ENCODE measurements around the gene DCAF10.
A peak's percentile ranks its signal among the peaks of the same experiment; 100 is the strongest.
"Not testable (repeated sequence)": the region's sequence is repeated elsewhere in the genome, so short reads cannot be mapped to it uniquely, and the experiment has no call there.

Gene DCAF10

DNA sequence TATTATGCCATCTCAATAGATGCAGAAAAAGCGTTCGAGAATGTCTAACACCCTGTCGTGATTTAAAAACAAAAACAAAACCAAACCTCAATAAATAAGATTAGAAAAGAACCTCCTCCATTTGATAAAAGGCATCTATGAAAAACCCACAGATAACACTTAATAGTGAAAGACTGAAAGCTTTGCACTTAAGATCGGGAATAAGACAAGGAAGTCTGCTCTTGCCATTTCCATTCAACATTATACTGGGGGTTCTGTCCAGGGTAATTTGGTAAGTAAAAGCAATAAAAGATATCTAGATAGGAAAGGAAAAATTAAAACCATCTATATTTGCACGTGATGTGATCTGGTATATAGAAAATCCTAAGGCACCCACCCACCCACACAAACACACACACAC, 8.5 kb upstream of the DCAF10 start:
- no peak for DNase-seq

DNA sequence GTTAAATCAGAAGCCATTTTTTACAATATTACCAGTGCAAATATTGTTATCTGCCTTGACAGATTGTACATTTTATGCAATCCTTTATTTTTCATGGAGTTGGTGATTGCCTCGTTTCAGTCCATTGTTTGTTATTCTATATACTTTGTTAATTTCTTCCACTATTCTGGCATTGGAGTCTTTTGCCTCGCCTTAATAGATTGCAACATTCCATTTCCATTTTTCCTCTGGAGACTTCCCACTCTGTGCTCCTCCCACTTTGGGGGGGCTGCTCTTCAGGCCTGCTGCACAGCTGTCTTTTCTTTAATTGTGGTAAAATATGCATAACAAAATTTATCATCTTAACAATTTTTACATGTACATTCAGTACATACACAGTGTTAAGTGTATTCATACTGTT, 4.4 kb upstream of the DCAF10 start:
- DNase-seq = no peak

DNA sequence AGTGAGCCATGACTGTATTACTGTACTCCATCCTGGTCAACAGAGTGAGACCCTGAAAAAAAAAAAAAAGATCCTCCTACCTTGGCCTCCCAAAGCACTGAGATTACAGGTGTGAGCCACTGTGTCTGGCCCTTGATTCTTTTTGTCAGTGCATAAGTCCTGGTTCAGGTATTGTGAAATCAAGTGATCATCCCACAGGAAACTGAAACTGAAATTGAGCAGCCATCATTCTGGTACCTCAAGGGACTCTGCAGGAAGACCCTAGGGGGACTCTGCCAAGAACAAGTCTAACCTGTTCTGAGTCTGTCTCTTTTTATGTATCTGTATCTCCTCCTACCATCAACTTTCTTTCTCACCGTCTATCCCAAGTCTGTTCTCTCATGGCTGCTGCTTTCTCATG, 1.9 kb upstream of the DCAF10 start:
- no peak for DNase-seq

DNA sequence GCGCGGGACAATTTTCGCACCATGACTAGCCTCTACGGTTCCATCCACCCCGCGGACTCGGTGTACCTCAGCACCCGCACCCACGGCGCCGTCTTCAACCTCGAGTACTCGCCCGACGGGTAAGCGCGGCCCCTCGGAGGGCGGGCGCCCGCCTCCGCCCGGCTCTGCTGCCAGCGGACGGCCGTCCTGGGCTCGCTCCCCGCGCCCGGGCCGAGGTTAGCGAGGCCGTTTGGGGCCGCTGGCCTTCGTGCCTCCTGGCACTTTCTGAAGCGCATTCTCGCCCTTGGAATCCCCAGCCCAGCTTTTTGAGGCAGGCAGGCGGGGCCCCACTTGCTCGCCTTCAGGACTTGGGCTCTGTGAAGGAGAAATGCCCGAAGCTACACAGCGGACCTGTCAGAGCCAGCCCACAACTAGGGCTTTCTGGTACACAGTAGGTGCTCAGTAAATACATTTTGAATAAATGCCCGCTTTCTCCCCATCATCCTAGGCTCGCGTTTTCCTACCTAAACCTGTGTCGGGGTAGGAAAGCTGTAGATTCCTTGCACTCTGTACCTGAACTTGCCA, 772 bp downstream of the DCAF10 start:
- DNase-seq = no peak

DNA sequence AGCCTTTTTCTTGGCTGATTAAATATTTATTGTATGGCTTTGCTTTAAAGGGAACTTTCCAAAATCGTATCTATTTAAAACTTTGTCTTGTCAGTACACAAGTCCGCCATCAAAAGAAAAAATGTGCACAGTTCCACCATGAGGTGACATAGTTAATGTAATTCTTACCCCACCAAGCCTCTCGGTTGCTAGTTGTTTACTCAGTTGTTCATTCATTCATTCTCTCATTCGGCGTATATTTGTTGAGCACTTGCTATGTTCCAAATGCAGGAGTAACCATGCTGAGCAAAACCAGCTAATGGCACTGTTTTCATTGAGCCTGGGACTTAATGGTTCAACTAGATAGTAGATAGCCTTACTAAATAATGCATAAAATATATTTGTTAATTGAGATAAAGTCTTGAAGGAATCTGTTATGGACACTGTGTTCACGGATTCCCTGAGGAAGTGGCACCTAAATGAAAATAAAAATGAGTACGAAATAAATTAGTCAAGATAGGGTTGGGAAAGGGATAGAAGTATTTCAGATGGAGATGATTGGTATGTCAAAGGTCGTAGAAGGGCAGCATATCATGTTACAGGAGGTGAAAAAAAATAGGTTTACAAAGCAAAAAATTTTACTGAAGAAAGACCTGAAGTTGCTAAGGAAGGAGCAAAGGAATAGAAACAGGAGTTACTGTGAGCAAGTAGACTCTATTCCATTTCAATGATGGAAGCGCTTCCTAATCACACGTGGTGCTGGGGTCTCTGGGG, 1.5 kb downstream of the DCAF10 start:
- no peak for DNase-seq

DNA sequence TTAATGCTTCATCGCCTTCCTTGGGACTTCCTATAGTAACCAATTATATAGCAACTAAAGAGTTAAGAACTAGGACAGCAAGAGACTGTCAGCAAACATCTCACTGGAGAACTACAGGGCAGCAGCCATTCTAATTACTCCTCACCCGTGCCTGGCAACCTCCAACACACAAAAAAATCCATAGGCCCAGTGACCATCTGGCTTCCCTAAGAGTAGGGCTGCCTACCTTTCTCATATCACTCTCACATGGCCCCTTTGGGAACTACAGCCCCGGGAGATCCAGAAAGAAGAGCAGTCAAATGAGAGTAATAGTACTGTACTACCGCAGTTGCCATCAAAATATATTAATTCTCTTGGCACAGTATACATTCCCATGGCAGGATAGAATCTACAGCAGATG, 5.7 kb downstream of the DCAF10 start:
- DNase-seq = peak; percentile 81

DNA sequence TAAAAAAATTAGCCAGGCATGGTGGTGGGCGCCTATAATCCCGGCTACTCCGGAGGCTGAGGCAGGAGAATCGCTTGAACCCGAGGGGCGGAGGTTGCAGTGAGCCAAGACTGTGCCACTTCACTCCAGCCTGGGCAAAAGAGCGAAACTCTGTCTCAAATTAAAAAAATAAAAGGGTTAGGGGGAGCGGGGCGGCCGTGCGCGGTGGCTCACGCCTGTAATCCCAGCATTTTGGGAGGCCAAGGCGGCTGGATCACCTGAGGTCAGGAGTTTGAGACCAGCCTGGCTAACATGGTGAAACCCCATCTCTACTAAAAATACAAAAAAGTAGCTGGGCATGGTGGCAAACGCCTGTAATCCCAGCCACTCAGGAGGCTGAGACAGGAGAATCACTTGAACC, 9.1 kb downstream of the DCAF10 start:
- not testable (repeated sequence) for DNase-seq

DNA sequence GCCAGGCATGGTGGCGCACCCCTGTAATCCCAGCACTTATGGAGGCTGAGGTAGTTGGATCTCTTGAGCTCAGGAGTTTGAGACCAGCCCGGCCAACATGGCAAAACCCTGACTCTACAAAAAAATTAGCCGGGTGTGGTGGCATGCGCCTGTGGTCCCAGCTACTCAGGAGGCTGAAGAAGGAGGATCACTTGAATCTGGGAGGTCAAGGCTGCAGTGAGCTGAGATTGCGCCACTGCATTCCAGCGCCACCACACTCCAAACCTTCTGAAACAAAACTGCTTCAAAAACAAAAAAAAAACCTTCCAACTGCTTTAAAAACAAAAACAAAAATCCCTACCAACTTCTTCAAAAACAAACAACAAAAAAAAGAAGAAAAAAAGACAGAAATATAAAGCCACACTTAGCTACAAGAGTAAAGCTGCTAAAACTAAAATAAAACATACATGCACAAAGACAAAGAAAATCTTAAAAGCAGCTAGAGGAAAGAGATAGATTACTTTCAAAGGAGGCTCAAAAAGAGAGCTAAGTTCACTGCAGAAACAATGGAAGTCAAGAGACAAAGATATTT, 11.4 kb downstream of the DCAF10 start:
- DNase-seq = no peak

DNA sequence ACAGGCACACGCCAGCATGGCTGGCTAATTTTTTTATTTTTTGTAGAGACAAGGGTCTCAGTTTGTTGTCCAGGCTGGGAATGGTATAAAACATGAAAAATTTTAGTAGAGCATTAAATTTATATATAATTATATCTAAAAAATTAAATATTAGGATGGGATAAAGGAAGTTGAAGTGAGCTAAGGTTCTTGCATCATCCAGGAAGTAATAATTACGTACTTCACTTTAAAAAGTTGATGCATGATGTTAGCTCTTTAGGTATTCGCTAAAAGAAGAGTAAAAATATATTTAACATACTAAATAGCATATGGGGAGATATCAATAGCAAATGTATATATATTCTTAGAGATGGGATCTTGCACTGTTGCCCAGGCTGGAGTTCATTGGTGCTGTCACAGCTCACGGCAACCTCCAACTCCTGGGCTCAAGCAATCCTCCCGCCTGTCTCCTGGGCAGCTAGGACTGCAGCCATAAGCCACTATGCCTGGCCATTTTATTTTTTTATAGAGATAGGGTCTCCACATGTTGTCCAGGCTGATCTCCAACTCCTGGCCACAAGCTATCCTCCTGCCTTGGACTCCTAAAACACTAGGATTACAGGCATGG, 12.3 kb downstream of the DCAF10 start:
- no peak for DNase-seq

DNA sequence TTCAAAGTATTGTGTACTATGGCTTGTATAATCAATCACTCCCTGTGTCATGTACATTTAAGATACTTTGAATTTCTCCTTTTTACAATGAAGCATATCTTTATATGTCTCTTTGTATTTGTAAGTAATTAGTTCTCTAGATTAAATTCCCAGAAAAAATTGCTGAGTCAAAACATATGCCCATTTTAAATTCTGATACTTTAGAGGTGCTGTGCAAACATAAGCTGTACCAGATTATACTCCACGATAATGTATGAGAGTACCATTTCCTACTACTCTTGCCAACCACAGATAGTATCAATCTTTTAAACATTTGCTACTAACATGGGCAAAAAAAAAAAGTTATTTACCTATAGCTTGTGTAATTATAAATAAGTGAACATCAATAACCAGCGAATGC, 18.3 kb downstream of the DCAF10 start:
- DNase-seq = no peak

DNA sequence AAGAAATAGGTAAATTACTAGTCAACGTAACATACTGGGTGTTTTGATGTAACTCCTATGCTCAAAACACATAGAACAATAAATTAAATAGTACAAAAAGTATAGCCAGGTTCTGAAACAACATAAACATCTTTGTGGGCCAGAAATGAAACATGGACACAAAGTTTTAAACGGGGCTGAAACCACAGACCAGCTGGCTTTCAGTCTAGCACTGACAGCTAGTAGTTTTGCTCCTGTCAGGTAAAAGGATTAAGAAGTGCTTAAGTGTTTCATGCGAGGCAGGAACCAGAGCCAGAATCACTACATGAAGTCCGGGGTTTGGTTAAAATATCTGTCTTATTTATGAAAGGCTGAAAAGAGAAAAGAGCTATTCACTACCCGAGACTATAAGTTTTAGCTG, 19.5 kb downstream of the DCAF10 start:
- no peak for DNase-seq

DNA sequence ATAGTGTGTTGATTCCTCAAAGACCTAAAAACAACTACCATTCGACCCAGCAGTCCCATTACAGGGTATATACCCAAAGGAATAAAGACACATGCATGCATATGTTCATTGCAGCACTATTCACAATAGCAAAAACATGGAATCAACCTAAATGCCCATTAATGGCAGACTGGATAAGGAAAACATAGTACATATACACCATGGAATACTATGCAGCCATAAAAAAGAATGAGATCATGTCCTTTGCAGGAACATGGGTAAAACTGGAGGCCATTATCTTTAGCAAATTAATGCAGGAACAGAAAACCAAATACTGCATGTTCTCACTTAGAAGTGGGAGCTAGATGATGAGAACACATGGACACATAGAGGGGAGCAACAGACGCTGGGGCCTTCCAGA, 24.6 kb downstream of the DCAF10 start:
- not testable (repeated sequence) for DNase-seq

DNA sequence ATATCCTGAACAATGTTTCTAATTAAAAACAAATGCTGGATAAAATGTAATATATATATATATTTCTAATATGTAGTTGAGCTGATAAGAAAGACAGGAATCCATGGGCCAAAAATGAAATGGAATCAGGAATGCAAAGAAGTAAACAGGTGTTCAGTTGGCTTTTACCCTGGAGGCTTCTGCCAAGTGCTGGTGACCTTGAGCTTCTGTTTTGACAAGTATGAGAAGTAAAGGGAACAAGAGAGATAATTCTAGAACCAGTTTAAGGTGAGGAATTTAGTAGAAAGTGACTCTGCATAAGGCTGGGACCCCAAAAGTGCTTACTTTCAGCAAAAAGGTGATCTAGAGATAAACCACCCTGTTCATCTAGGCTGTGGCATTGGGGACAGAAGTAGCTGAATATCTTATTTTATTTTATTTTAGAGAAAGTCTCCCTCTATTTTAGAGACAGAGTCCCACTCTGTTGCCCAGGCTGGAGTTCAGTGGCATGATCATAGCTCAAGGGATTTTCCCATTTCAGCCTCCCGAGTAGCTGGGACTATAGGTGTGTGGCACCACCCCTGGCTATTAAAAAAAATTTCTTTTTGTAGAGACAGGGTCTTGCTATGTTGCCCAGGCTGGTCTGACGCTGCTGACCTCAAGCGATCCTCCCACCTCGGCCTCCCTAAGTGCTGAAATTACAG, 27.0 kb downstream of the DCAF10 start:
- DNase-seq = no peak

DNA sequence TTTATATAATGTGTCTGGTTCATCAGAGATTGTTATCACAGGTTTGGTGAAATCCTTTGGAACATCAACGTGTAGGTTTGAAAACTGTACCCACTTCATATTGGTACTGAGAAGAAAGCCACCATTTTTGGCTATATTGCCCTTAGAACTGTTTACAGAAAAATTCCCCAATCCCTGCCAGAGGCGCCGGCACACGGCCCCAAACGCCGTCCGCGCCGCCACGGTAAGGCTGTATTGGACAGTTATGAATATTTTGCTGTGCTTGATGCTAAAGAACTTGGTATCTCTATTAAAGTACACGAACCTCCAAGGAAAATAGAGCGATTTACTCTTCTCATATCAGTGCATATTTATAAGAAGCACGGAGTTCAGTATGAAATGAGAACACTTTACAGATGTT, 35.2 kb downstream of the DCAF10 start:
- no peak for DNase-seq

DNA sequence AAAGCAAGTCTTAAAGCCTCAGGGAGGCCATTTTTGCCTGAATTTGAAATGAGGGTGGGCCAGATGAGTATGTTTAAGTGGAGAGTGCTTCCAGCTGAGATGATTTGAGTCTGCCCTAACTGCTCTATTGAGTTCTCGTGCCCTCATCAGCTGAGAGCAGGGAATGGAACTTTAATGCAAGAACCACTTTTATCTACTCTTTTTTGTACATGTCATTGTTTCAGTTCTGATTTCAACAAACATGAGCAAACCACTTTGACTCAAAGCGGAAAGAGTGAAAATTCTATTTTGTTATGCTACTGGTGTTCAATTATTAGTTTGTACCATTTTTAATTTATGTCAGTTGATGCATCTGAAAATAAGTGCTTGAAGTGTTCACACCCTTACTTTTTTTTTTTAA, 35.8 kb downstream of the DCAF10 start:
- DNase-seq = no peak

DNA sequence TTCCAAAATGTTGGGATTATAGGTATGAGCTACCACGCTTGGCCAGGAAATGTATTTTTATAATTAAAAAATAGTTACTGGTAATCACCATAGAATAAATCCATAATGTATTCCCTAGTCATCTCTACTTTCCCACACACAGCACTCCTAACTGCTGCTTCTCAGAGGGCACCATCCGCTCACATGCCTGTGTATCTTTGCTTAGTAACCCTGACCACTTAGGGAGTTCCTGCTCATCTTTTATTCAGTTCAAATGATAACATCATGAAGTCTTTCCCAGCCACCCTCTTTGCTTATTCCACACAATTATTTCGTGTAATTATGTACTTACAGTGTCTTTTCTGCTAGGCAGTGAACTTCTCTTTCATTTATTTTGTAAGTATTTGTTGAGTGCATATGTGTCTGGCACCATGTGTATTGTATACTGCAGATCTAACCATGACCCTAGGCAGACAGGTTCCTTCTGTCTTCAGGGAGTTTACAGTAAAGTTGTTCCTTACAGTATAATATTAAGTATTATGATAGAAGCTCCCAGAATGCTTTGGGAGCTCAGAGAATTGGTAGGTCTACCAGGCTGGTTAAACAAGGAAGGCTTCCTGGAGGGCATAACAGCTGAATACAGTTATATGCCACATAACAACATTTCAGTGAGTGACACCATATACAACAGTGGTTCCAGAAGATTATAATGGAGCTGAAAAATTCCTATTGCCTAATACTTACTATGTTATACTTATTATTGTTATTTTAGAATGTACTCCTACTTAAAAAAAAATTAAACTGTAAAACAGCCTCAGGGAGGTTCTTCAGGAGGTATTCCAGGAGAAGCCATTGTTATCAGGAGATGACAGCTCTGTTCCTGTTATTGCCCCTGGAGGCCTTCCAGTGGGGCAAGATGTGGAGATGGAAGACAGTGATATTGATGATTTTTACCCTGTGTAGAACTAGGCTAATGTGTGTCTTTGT, 39.2 kb downstream of the DCAF10 start:
- DNase-seq = no peak

DNA sequence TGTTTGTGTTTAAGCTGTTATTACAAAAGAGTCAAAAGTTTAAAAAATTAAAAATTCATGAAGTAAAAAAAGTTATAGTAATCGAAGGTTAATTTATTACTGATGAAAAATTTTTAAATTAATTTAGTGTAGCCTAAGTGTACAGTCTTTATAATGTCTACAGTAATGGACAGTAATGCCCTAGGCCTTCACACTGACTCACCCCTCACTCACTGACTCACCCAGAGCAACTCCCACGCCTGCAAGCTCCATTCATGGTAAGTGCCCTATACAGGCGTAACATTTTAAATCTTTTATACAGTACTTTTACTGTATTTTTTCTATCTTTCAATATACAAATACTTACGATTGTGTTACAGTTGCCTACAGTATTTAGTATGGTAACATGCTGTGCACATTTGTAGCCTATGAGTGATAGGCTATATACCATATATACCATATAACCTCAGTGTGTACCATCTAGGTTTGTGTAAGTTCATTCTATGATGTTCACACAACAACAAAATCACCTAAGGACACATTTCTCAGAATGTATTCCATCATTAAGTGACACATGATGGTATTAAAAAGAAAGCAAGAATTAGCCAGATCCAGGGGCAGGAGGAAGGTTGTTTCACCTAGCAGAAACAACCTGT, 40.1 kb downstream of the DCAF10 start:
- no peak for DNase-seq

DNA sequence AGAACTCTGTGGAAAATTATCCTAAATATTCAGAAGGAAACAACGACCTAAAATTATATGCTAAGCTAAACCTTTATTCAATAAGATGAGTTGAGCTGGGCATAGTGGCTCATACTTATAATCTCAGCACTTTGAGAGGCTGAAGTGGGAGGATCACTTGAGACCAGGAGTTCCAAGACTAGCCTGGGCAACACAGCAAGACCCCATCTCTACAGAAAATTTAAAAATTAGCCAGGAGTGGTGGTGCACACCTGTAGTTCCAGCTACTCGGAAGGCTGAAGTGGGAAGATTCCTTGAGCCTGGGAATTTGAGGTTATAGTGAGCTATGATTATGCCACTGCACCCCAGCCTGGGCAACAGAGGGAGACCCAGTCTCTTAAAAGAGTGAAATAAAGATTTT, 51.6 kb downstream of the DCAF10 start:
- DNase-seq = no peak

DNA sequence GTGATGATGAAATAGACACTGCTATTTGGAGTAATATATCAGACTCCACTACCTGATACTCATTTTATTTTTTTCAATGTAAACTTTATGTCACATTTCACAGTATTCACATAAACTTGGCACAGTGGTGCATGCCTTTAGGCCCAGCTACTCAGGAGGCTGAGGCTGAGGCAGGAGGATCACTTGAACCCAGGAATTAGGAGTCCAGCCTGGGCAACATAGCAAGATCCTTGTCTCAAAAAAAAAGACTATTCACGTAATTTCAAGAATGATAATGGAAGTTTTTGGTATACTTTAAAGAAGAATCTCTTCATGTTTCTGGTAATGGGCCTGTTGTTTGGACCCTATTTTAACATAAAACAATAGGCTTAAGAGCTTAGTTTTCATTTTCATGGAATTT, 56.0 kb downstream of the DCAF10 start:
- no peak for DNase-seq

DNA sequence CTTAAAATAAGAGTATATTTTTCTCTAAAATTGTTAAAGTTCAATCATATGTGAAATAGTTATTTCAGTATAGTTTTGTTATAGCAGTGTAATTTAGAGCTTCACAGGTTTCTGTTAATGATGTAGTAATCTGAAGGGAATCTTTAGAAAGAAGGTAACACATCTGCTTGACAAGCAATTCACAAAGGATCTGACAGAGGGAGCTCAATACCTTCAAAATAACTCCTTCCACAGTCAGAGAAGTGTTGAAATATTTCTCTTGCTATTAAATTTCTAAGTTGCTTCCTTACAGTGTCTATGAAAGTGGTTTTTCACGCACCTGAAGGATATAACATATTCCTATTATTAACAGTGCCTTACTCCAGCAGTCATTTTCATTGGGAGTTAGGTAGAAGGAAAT, 58.4 kb downstream of the DCAF10 start:
- DNase-seq = no peak

DNA sequence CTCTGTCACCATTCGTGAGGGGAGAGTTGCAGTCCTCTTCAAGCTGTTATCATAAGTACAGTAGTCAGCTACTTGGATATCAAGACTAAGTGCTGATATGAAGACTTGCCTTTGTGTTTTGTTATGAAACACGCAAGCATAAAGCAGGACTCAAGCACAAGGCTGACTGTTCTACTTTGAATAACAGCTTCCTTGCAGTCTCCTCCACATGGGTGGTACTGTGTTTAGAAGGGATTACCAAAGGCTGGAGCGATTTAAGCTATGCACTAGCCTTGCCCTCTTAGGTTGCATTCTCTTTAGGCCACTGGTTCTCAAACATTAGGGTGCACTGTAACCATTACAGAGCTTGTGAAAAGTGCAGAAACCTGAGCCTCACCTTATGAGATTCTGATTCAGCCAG, 61.9 kb downstream of the DCAF10 start:
- no peak for DNase-seq
